Measurements from ENCODE around the gene MAST2.

- TF ChIP-seq, protein P1, sequence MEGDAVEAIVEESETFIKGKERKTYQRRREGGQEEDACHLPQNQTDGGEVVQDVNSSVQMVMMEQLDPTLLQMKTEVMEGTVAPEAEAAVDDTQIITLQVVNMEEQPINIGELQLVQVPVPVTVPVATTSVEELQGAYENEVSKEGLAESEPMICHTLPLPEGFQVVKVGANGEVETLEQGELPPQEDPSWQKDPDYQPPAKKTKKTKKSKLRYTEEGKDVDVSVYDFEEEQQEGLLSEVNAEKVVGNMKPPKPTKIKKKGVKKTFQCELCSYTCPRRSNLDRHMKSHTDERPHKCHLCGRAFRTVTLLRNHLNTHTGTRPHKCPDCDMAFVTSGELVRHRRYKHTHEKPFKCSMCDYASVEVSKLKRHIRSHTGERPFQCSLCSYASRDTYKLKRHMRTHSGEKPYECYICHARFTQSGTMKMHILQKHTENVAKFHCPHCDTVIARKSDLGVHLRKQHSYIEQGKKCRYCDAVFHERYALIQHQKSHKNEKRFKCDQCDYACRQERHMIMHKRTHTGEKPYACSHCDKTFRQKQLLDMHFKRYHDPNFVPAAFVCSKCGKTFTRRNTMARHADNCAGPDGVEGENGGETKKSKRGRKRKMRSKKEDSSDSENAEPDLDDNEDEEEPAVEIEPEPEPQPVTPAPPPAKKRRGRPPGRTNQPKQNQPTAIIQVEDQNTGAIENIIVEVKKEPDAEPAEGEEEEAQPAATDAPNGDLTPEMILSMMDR (IDR thresholded peaks at IDR 0.05; ENCODE audit: low read length) = no peak
- no peak for TF ChIP-seq EZH2 (IDR thresholded peaks at IDR 0.05; ENCODE audit: borderline replicate concordance, low read length)
These were observed 33.0 kb downstream of the MAST2 start for GRCh38 chr1:45836451-45836850.

Data from OCI-LY1 (cell line).